Esophagus muscularis mucosa (tissue), 4 donors: ENCODE results near the gene L2HGDH. TPM values are rescaled to one million over a fixed set of nuclear protein-coding genes. Genes with fewer than 3 reads are reported as not detected.
A peak's percentile ranks its signal among the peaks of the same experiment; 100 is the strongest.

Source experiments
- DNase-seq: peaks from one replicate; pipeline ENCODE4 v3.0.0-alpha.2; 2017; ENCODE audit errors: extremely low spot score
- H3K27ac ChIP-seq, 4 donors: fragments of 200-600 bp; sonication (generic); replicated peaks in 1 of 4; 1 replicate in 3 of 4; 2 replicates in 1 of 4; pipeline ENCODE4 v1.5.1; 2016 to 2019; ENCODE audit warnings: mild to moderate bottlenecking in 1 of 4
- H3K27me3 ChIP-seq, 4 donors: fragments of 200-600 bp; sonication (generic); one replicate each; pipeline versions ENCODE4 v1.5.1 to v1.6.0; 2016 to 2019
- H3K36me3 ChIP-seq, 4 donors: fragments of 200-600 bp; sonication (generic); one replicate each; pipeline ENCODE4 v1.5.1; 2016 to 2019
- H3K4me1 ChIP-seq, 4 donors: fragments of 200-600 bp; sonication (generic); one replicate each; pipeline ENCODE4 v1.5.1; 2016 to 2019
- H3K4me3 ChIP-seq, 4 donors: fragments of 200-600 bp; sonication (generic); 1 replicate in 2 of 4; 2 replicates in 2 of 4; pipeline ENCODE4 v1.5.1; 2016 to 2019; ENCODE audit warnings: mild to moderate bottlenecking in 4 of 4, moderate library complexity in 1 of 4
- H3K9me3 ChIP-seq, 4 donors: fragments of 200-600 bp; sonication (generic); 1 replicate in 3 of 4; 2 replicates in 1 of 4; pipeline ENCODE4 v1.5.1; 2016 to 2019
- EP300 ChIP-seq: sonication (generic); formaldehyde crosslinking; IDR thresholded peaks from one replicate; pipeline ENCODE4 v1.6.1; 2017; ENCODE audit warnings: antibody characterized with exemption
- POLR2A ChIP-seq: fragments of 450-650 bp; IDR thresholded peaks from one replicate; pipeline ENCODE4 v1.6.1; 2017; ENCODE audit warnings: antibody characterized with exemption, moderate library complexity, mild to moderate bottlenecking, low read depth
- POLR2AphosphoS5 ChIP-seq, 2 donors: sonication (generic); formaldehyde crosslinking; IDR thresholded peaks; one replicate each; pipeline ENCODE4 v1.6.1; 2017; ENCODE audit warnings: antibody characterized with exemption in 2 of 2
- WGBS: methylation state at CpG from one replicate; pipeline ENCODE4 v1.1.5; 2018; 5-methylcytosine and 5-hydroxymethylcytosine counted together
- intact Hi-C: fragments of 100-400 bp; cut with DNase I; formaldehyde crosslinking; loops from one replicate; pipeline ENCODE4 v1.15.1; 2023
- total RNA-seq, 4 donors: library from RNA; depleted of rRNA; stranded (reverse); fragments of >200 nt; gene quantifications; one replicate each; pipeline versions ENCODE4 v1.1.0 to v1.2.1, GENCODE V29; 2016
- TF ChIP-seq, protein P1 (sequence below), 3 experiments: fragments of 200-600 bp in 2 of 3; fragments of 450-650 bp in 1 of 3; sonication (generic) in 2 of 3; IDR thresholded peaks; one replicate each; pipeline ENCODE4 v1.5.1; 2017 to 2019; ENCODE audit warnings: antibody characterized with exemption in 3 of 3, mild to moderate bottlenecking in 2 of 3, moderate library complexity in 1 of 3

L2HGDH gene
- total RNA-seq, 4 donors from 2014 or later = 4.0 to 12.2 (median 7.7) TPM

GRCh38 chr14:50237427-50237826 lies 74.6 kb downstream of the L2HGDH start:
- H3K27ac ChIP-seq = no peak overlapping the region
- no peaks in the 10 kb centered on the region for H3K27me3 ChIP-seq
- peaks cover 0 to 13% (median 12%) of the 10 kb centered on the region in 4 donors for H3K4me1 ChIP-seq
- TF ChIP-seq EP300 (no peak), POLR2AphosphoS5 (IDR thresholded peaks at IDR 0.05) (no peak)
- DNase-seq = no peak
- no peaks in the 10 kb centered on the region for H3K9me3 ChIP-seq
- 38% methylated on average over 3 of the region's 3 CpGs for WGBS
- no peak overlapping the region for H3K4me3 ChIP-seq
- intact Hi-C loops = no loop called here
- H3K36me3 ChIP-seq = no peaks in the 10 kb centered on the region

DNA sequence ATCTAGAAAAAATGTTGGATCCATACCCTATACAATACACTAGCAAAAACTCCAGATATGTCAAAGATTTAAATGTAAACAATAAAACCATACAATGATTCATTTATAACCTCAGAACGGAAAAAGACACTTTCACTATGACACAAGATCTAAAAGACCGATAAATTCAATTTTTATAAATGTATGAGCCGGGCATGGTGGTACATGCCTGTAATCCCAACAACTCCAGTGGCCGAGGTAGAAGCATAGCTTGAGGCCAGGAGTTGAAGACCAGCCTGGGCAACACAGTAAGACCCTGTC lies 78.1 kb downstream of the L2HGDH start:
- peaks cover 14 to 34% (median 33%) of the 10 kb centered on the region in 4 donors for H3K4me1 ChIP-seq
- no peak for TF ChIP-seq POLR2A
- TF ChIP-seq, protein P1, sequence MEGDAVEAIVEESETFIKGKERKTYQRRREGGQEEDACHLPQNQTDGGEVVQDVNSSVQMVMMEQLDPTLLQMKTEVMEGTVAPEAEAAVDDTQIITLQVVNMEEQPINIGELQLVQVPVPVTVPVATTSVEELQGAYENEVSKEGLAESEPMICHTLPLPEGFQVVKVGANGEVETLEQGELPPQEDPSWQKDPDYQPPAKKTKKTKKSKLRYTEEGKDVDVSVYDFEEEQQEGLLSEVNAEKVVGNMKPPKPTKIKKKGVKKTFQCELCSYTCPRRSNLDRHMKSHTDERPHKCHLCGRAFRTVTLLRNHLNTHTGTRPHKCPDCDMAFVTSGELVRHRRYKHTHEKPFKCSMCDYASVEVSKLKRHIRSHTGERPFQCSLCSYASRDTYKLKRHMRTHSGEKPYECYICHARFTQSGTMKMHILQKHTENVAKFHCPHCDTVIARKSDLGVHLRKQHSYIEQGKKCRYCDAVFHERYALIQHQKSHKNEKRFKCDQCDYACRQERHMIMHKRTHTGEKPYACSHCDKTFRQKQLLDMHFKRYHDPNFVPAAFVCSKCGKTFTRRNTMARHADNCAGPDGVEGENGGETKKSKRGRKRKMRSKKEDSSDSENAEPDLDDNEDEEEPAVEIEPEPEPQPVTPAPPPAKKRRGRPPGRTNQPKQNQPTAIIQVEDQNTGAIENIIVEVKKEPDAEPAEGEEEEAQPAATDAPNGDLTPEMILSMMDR (IDR thresholded peaks at IDR 0.05) = no peak
- no peak for TF ChIP-seq POLR2AphosphoS5 (IDR thresholded peaks at IDR 0.05)
- H3K36me3 ChIP-seq = no peaks in the 10 kb centered on the region
- intact Hi-C loops = no loop called here
- no peaks in the 10 kb centered on the region for H3K9me3 ChIP-seq
- no peak overlapping the region for H3K27ac ChIP-seq
- no peak overlapping the region for H3K4me3 ChIP-seq
- 94% methylated on average over 4 of the region's 4 CpGs for WGBS
- H3K27me3 ChIP-seq = no peaks in the 10 kb centered on the region
- DNase-seq = no peak

DNA sequence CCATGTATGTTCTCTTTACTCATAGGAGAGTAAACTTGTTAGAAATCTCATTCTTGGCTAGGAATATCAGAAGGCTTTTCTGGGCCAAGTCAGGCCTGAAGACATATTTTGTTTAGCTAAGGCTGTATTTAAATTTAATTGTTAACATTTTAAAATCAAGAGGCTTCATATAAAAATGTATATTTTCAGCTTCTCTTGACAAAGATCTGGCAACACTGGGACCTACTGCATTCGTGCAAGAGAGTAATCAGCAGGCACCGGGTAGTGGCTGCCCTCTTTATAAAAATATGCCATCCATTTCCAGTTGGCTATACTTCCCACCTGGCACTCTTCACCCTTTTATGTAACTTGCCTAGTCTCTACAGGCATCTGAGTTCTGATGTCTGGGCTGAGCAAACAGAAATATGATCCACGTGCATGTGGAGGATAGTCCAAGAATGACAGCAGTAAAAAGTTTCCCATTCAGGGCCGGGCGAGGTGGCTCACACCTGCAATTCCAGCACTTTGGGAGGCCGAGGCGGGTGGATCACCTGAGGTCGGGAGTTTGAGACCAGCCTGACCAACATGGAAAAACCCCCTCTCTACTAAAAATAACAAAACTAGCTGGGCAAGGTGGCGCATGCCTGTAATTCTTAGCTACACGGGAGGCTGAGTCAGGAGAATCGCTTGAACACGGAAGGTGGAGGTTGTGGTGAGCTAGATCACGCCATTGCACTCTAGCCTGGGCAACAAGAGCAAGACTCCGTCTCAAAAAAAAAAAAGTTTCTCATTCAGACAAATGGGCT lies 78.7 kb downstream of the L2HGDH start:
- H3K9me3 ChIP-seq = no peaks in the 10 kb centered on the region
- peaks cover 17 to 39% (median 38%) of the 10 kb centered on the region in 4 donors for H3K4me1 ChIP-seq
- intact Hi-C loops = no loop called here
- H3K27ac ChIP-seq = peak overlapping the region in 3 of 4 donors; percentile 96 to 98 (median 97)
- H3K36me3 ChIP-seq = no peaks in the 10 kb centered on the region
- TF ChIP-seq EP300 (no peak), POLR2AphosphoS5 (IDR thresholded peaks at IDR 0.05) (no peak), POLR2A (no peak)
- TF ChIP-seq, protein P1 (IDR thresholded peaks at IDR 0.05) = no peak
- DNase-seq = no peak
- H3K4me3 ChIP-seq = no peak overlapping the region
- whole genome bisulfite sequencing = 78% methylated on average over 14 of the region's 14 CpGs
- H3K27me3 ChIP-seq = no peaks in the 10 kb centered on the region

DNA sequence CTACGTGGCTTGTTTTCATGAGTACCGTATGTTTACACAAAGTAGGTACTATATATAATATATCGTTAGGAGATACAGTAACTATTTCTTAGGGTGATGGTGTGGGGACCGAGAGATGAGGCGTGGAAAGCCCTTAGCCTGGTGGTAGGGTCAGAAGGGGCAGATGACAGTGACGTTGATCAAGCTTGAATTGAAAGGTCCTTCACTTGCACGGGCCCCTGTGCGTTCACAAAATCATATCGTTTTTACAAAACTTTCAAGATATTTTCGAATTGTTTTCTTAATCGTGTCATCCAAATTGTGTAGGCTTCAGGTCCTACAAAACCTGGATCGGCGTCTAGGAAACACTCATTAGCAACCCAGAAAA lies 79.8 kb downstream of the L2HGDH start:
- peak overlapping the region; percentile 94 to 98 (median 96) for H3K27ac ChIP-seq
- no peaks in the 10 kb centered on the region for H3K27me3 ChIP-seq
- H3K4me3 ChIP-seq = peak overlapping the region; percentile 70 to 83 (median 76)
- DNase-seq = no peak
- H3K36me3 ChIP-seq = no peaks in the 10 kb centered on the region
- H3K9me3 ChIP-seq = no peaks in the 10 kb centered on the region
- intact Hi-C loops = no loop called here
- peaks cover 21 to 49% (median 48%) of the 10 kb centered on the region in 4 donors for H3K4me1 ChIP-seq
- TF ChIP-seq POLR2AphosphoS5 (IDR thresholded peaks at IDR 0.05) = no peak
- no peak for TF ChIP-seq POLR2A
- TF ChIP-seq, protein P1 (IDR thresholded peaks at IDR 0.05) = no peak
- no peak for TF ChIP-seq EP300
- WGBS = 45% methylated on average over 13 of the region's 13 CpGs

- Histone ChIP-seq H3K4me1 (peaks cover 24 to 55% (median 53%) of the 10 kb centered on the region in 4 donors), H3K4me3 (peak within 1 kb of the TSS; percentile 70 to 83 (median 76)), H3K36me3 (no peaks in the 10 kb centered on the region), H3K27ac (peak within 1 kb of the TSS; percentile 94 to 98 (median 96)), H3K27me3 (no peaks in the 10 kb centered on the region), H3K9me3 (no peaks in the 10 kb centered on the region)
- intact Hi-C loops = no loop called here
- WGBS = 0% methylated on average over 9 of the region's 90 CpGs
- TF ChIP-seq POLR2AphosphoS5 (IDR thresholded peaks at IDR 0.05) (peak; percentile 78 to 87), EP300 (no peak), POLR2A (peak; percentile 70)
- TF ChIP-seq, protein P1 (IDR thresholded peaks at IDR 0.05) = peak in 1 of 3 experiments; percentile 17
- peak; percentile 94 for DNase-seq
Measured at GRCh38 chr14:50231475-50232275, 80.4 kb downstream of the L2HGDH start, which contains the start of gene SOS2. Gene SOS2, minus strand, starts transcription at chr14:50231578. Its CDS starts 295 bp downstream, at chr14:50231283.
